GM19043 (cell line): ENCODE measurements around the gene MTCH2.

ENCODE experiments used
- ATAC-seq: cut with Tn5 transposase; IDR thresholded peaks from one replicate; pipeline ENCODE4 v1.9.1; 2021; ENCODE audit warnings: low read depth; ENCODE audit not compliant: unreplicated experiment

Gene MTCH2

DNA sequence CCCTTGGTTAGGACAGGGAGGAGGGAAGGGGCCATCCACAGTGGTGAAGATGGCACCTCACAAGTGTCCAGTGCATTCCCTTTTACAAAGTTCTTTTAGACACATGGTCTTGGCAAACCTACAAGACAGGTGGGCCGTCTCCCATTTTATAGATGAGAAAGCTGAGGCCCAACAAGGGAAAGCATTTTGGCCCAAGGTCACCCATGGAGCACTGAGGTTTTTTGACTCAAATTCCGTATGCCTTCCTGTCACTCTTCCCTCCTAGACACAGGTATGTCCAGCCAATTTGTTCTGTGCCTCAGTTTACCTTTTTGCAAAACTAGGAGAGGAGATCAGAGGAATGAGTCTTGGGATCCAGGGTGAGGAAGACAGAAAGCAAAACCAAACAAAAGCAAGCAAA lies 49.4 kb downstream of the MTCH2 start:
- no peak for ATAC-seq

DNA sequence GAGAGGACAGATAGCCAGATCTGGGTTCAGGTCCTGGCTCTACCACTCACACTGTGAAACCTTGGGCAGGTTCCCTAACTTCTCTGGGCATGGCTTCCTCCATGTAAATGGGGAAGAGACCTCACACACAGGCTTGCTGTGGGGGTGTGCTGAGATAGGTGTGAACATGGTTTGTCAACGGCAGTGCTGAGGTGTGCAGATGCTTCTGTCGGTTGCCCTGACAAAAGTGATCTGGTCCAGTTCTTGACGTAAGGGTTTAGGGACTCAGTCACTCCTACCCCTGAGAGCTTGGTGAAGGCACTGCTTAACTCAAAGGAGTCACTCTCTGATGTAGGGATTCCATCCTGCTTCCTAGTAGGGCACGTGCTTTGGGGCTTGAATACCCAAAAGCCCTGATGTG lies 50.1 kb downstream of the MTCH2 start:
- no peak for ATAC-seq

DNA sequence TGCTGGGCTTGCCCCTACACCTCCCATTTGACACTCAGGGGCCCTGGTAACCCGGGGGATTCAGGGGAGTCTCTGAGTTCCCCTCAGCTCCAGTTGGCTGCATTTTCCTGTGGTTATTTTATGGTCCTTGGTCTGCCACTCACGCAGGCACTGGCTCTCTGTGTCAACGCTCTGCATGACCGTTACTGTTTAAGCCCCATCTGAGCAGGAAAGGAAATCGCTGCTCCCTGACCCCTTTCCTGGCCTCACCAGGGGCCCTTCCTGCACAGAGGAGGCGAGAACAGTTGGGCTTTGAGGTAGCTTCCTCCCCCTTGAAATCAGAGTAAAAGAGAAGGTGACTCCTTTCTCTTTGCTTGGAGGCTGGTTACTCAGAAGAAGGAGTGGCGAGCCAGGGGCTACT lies 50.6 kb downstream of the MTCH2 start:
- no peak for ATAC-seq

DNA sequence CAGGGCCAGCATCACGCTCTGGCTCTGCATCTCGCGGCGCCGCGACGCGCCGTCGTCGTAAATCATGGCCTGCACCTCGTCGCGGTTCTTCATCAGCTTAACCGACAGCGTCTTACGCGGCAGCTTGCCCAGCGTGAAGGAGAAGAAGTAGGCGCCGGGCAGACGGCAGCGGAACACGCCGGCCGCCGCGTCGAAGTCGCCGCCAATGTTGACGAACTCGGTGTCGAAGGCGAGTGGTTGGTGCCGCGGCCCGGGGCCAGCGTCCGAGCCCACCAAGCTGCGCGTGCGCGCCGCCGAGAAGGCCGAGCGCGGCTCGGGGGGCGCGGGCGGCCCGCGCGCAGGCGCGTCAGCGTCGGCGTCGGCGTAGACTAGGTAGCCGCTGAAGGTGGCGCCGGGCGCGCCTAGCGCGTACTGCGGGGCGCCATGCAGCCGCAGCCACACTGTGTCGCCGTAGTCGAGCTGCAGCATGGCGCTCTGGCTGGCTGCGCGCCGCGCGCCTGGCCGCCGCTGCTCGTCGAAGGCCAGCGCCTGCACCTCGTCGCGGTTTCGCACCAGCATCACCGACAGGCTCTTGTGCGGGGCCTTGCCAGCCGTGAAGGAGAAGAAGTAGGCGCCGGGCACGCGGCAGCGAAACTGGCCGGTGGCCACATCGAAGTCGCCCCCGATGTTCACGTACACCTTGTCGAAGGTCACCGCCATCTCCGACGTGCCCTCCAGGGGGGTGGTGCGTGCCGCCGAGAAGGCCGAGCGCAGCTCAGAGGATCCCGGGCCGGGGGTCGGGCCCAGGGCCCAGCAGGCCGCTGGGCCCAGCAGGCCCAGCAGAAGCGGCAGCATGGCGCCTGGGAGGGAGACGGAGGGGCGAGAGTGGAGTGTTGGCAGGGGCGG lies 52.1 kb downstream of the MTCH2 start:
- no peak for ATAC-seq

DNA sequence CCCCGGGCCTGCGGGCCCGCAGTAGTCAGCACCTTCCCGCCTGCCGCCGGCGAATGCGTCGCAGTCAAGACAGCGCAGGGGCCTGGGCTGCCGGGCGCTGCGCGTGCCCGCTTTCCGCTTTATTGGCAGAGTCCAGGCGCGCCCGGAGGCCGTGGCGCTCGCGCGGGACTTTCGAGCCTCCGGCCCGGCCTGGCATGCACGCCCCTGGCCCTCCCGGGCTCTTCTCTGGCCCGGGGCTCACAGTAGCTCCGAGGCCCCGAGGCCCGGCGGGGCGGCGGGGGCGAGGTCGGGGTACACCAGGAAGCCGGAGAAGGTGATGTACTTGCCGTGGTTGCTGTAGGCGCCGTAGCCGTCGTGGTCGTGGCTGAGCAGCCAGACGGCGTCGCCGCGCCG lies 52.8 kb downstream of the MTCH2 start:
- ATAC-seq: no peak

DNA sequence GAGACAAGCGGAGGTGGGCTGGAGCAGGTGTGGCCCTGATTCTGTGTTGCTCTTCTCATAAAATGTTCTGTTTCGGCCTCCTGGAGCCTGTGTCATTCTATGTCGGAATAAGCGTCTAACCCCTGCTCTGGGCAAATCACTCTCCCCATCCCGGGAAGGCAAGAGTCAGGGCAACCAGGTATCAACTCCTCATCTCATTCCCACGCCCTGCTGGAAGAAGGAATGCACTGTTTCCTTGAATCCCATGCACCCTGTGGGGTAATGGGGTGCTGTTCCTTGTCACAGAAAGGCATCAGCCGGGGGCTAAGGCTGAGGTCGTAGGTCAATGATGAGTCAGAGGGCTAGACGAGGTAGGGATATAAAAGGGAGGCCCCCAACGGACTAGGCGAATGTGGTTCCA lies 53.2 kb downstream of the MTCH2 start:
- no peak for ATAC-seq

DNA sequence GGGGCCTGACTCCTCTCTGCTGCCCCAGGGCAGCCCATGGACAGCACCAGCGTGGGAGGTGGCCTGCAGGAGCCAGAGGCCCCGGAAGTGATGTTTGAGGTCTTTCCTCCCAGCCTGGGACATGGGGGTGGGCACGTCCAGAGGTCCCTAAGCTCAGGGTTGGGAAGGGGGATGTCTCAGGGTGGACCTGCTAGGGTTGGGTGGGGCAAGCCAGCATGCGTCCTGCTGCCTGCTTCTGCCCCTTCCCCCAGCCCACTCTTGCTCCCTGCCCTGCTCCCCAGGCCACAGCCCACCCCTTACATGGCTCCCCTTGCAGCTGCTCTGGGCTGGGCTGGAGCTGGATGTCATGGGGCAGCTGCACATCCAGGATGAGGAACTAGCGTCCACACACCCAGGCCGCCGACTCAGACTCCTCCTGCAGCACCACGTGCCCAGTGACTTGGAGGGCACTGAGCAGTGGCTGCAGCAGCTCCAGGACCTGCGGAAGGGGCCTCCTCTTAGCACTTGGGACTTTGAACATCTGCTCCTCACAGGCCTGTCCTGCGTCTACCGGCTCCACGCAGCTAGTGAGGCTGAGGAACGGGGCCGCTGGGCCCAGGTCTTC lies 54.5 kb downstream of the MTCH2 start:
- ATAC-seq: no peak

DNA sequence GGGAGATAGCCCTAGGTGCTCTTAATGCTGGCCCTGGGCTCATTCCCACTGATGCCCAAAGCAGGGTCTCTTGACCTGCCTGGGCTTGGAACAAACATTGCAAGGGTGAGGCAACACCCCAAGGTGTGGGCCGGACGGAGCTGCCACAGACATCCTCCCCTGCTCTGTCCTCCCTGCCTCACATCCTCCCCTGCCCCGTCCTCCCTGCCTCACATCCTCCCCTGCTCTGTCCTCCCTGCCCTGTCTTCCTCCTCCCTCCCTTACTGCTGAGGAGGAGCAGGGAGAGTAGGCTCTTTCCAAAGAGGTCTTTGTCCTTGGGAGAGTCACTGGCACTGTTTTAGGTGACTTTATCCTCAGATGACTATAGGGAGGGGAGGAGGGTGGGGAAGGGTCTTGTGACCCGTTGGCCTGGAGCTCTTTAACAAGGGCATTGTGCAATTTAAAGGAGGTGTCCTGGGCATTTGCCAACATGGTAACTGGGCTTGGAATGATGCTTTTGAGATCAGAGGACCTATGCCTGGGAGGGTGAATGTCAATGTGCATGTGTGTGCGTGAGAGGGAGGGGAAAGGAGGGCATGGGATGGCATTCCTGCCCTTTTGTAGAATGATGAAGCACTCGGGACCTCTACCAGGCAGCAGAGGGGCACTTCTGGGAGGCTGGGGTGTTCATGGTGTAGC lies 55.2 kb downstream of the MTCH2 start:
- ATAC-seq: no peak

DNA sequence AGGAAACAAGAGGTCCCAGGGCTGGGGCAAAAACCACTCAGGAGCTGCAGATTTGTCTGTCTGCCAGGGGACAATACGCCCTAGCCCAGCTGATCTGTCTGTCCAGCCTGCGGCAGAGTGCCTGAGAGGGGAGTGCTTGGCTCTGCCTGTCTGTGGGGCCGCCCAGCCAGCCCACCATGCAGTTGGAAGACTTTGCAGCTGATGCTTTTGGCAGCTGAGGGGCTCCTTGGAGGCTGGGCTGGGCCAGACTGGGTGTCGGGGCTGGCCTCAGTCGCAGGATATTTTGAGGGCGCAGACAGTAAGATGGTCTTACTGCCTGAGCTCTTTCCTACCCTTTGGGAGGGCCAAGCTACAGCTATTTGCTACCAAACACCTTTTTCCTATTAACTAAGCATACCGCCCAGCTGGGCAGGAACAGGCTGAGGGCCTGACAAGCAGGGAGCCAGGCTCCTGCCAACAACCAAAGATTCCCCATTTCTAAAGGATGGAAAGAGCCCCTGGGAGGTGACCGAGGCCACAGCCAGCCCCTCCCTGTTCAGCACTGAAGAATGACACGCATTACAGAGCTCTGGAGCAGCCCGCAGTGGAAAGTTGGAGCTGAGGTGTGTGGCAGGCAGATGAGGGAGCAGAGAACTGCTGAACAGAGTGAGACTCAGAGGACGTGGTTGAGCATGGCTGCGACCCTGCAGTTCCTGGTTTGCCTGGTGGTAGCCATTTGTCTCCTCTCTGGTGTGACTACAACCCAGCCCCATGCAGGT lies 56.1 kb downstream of the MTCH2 start, which contains the start of gene FAM180B:
Gene FAM180B, plus strand, starts transcription at position 581 of the 758 bp plus-strand sequence. Its CDS starts 91 bp downstream, at position 672.
- no peak for ATAC-seq

DNA sequence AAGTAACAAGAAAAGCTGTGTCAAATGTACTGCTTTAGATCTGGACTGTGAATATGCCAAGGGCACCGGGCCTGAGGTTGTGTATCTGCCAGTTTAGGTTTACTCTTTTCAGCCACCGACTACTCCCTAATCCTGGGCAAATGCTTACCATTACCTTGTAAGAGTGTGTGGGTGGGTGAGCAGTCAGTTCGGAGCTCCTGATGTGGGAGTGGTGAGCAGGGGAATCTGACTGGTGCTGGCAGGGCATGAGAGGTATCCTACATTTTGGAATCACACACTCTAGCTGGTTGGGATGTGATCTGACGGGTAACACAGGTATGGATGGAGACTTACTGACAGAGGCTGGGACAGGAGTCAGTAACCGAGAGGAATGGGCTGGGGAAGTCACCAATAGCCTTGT lies 58.5 kb downstream of the MTCH2 start:
- no peak for ATAC-seq

DNA sequence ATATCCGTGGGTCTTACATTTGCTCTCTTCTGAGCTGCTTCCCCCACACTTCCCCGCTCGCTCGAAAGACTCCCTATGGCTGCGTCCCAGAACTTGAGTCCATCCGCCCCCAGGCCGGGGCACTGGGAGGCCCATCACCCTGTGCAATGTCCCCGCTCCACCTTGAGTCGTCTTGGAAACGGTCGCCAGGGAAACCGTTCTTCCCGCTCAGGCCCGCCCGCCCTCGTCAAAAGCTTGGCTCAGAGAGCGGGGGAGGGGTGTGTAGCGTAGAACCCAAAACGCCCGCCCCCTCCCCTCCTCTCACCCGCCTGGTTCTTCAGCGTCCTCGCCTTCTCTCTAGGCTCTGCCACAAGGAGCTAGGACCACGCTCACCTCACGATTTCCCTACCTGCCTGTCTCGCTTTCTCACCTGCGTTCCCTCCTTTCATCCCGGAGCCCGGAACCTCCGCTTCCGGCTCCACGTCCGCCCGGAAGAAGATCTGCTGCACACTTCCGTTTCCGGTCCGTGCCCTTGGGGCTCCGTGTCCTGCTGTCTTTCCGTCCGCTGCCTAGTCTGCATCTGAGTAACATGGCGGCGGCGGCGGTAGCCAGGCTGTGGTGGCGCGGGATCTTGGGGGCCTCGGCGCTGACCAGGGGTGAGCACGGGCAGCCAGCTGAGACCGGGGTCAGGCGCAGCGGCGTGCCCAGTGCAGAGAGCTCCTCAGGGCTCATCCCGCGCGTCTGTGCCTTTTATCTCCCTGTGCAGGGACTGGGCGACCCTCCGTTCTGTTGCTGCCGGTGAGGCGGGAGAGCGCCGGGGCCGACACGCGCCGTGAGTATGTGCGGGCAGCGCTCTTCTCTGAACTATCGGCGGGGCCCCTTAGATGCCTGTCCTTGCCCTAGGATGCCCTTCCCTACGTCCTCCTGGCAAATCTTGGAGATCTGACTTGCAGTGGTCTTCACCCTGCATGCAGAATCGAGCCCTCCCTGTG lies 63.5 kb downstream of the MTCH2 start, which contains the start of the genes KBTBD4 and NDUFS3:
Gene KBTBD4, minus strand, starts transcription at position 447 of the 971 bp plus-strand sequence. Its CDS starts 19 bp downstream, at position 428.
Gene NDUFS3, plus strand, starts transcription at position 551 of the 971 bp plus-strand sequence. Its CDS starts 18 bp downstream, at position 569.
- ATAC-seq: peak; percentile 95

DNA sequence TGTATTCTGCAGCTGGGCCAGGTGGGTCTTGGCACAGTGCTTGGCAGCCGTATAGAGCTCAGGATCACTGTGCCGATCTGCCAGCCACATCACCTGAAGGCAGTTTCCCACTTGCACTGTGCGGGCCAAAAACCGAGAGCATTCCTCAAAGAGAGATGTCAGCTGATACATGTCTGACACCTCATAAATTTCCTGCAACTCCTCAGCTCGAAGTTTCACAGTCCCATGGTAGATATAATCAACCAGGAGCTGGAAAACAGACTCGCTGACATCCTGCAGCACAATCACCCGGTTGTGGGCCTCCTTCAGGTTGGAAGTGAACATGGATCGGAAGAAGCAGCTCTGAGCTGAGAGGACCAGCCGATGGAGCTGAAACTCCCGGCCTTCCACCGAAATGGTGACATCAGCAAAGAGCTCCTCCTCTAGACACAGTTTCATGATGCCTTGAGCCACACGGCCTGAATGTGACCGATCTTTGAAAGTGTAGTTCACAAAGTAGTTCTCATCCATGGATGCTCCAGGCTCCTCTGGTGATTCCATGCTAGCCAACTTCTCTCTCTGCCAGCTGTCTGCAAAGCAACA lies 64.8 kb downstream of the MTCH2 start:
- no peak for ATAC-seq

DNA sequence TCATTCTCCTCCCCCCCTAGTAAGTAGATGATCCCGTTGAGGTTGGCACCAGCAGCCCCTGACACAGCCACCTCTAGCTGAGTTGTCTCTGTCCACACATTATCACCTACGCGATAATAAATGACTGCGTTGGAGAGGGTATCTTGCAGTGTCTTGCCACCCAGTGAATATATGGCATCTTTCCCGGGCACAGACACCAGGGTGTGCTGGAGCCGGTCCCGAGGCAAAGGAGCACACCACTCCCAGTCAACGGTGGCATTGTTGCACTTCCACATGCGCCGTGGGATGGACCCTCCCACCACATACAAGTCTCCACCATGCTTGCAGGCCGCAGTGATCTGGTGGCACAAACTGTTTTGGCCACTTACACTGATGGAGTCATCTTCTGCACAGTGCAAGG lies 69.0 kb downstream of the MTCH2 start:
- no peak for ATAC-seq

DNA sequence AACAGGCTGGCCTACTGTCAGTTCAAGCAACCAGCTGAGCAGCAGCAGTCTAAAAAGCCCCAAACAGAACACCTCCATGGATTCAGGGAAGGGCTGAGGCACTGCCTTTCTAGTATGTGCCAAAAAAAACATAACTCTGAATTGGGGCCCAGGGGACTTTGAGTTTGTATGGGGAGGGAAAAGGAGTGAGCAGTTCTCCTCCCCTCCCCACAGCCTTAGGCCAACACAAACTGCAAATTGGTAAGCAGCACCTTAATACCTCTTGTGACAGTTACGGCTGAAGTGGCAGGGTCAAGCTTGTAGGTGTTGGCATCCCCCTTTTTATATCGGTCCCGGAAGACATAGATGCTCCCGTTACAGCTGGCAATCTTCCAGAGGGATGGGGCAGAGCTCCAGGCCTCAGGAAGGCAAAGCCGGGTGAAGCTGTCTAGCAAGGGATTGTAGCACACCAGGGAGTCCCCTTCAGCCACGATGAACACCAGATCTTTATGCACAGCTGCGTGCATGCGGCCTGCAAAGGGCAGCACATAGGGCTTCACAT lies 69.6 kb downstream of the MTCH2 start:
- no peak for ATAC-seq

DNA sequence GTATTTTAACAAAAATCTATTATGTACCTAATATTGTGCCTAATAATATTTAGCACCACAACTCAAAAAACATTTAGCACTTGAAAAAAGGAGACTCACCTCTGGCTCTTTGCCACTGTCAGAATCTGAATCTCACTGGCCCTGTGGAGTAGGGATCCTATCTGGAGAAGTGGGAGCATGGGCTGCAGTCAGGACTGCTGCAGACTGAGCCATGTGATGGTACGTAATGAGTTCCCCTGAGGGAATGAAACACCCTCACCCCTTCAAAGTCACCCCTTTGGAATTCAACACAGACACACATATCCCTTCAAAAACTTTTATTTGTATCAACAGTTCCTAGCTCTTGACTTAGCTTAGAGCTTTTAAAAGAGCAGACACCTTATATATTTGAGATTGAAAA lies 70.5 kb downstream of the MTCH2 start:
- ATAC-seq: no peak

DNA sequence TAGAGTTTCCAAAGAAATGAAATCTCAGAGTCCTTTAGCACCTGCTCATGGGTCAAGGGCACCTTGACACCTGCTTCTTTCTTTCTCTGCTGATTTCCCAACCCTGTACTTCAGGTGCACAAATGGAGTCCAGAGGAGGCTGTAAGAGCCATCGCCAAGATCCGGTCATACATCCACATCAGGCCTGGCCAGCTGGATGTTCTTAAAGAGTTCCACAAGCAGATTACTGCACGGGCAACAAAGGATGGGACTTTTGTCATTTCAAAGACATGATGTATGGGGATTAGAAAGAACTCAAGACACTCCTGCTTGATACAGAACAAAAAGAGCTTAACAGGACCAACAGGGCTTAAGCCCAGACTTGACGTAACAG lies 71.0 kb downstream of the MTCH2 start:
- no peak for ATAC-seq

DNA sequence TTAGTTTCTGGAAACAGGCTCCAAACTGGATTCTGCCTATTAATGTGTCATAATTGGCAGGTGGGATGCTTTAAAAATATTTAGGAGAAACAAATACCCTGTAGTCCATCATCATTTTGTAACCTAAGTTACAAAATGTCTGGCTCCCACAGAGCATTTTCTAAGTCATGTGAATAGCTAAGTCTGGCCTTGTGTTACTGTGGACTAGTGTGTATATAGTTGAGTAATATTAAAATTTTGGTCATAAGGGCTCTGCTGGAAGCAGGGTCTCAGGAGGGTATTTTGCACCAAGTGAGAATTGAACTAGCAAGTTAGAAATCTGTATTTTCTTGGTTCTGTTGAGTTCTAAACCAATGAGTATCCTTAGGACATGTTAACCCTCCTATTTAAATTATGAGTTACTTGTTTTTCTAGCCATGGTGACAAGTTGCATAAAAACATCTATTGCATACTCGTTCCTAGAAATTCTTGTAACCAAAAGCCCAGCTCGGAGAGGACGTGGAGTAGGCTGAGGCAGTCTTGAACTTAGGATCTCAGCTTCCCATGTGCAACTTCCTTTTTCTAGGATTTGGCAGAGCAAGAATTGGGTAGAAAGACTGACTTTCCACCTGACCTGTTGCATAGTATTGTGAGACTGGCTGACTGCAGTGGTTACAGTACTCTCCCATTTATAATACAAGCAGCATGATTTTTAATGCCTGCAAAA lies 71.6 kb downstream of the MTCH2 start:
- ATAC-seq: no peak

DNA sequence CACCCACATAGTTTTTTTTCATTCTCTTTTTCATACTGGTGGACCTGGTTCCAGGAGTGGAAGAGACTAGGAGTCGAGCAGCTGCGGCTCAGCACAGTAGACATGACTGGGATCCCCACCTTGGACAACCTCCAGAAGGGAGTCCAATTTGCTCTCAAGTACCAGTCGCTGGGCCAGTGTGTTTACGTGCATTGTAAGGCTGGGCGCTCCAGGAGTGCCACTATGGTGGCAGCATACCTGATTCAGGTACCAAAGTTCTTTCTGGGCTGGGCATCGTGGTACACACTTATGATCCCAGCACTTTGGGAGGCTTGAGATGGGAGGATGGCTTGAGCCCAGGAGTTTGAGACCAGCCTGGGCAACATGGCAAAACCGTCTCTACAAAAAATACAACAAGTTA lies 72.7 kb downstream of the MTCH2 start:
- no peak for ATAC-seq
